NCI-H82 (cell line): ENCODE measurements around the gene PDCD2L.
"Not testable (repeated sequence)": the region's sequence is repeated elsewhere in the genome, so short reads cannot be mapped to it uniquely, and the experiment has no call there.

Source experiments
- DNase-seq: peaks from one replicate; lab custom pipeline; 2025; lab: John Stamatoyannopoulos, UW

PDCD2L gene, protein sequence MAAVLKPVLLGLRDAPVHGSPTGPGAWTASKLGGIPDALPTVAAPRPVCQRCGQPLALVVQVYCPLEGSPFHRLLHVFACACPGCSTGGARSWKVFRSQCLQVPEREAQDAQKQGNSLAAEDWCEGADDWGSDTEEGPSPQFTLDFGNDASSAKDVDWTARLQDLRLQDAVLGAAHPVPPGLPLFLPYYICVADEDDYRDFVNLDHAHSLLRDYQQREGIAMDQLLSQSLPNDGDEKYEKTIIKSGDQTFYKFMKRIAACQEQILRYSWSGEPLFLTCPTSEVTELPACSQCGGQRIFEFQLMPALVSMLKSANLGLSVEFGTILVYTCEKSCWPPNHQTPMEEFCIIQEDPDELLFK

DNA sequence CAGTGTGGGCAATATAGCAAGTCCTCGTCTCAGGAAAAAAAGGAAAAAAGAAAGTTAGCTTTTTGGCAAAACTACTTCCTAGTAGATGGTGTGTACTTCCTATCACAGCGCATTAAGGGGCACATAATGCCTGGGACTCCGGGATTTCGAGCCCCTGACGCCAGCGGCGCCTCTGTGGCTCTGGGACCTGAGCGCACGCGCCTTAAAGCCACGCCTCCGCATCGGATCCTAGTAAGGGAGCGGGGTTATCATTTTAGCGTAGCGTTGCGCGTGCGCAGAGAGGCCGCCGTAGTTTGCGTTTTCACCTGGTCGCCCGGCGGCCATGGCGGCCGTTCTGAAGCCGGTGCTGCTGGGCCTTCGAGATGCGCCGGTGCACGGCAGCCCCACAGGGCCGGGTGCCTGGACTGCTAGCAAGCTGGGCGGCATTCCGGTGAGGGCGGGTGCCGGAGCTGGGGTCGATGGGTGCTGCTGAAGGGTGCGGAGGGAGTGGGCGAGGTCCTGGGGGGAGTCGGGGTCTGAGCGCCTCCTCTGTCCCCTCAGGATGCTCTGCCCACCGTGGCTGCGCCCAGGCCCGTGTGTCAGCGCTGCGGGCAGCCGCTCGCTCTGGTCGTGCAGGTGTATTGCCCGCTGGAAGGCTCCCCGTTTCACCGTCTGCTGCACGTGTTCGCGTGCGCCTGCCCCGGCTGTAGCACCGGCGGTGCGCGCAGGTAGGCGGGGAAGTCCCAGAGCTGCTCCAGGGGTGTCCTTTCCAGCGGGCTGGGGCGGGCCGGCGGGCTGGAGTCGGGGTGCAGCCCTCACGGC lies at the start of gene PDCD2L:
Gene PDCD2L, plus strand, starts transcription at position 291 of the 801 bp plus-strand sequence. Its CDS starts 32 bp downstream, at position 323.
- DNase-seq = peak; percentile 98

DNA sequence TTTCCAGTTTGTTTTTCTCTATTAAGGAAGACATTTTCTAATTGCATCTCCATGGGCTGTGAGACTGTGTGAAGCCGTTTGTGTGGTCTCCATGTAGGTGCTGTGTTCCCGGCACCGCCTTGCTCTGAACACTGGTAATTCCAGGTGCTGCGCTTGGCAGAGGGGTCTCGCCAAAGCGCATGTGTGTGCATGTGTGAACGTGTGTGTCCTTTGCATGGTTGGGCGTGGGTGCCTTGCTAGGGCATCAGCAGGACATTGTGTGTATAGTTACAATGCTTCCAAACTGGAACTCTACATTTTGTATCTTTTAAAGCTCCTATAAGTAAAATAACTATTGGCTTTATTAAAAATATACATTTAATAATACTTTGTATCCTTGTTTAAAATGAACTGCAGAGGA lies 49.0 kb upstream of the PDCD2L start:
- no peak for DNase-seq

DNA sequence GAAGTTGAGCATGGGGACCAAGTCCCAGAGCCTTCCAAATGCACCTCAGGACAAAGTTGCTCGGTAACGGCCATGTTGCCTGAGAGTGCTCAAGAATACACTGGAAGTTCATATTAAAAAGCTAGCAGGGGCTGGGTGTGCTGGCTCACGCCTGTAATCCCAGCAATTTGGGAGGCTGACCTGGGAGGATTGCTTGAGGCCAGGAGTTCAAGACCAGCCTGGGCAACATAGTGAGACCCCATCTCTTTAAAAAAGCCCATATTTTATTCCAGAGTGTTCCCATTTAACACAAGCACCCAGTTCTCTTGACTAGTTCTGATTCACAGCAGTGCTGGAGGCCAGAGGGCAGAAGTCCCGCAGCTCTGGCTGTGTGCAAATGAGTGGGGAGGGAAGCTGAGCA lies 47.3 kb upstream of the PDCD2L start:
- DNase-seq = no peak

DNA sequence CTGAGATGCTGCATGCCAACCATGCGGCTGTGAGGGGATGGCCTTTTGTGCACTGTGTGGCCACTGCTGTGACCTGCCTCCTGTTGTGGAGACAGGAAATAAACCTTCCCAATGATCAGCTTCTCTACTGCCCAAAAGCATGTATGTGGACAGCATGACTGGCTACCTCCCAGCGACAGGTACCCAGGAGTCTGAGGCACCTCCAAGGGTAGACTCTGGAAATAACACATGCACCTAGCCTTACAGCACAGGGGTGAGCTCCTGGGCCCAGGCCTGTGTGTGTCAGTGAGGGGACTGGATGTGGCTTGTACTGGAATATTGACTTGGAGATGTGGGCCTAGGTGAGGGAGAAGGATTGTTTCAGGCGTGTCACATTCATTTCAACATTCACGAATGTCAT lies 46.8 kb upstream of the PDCD2L start:
- no peak for DNase-seq

DNA sequence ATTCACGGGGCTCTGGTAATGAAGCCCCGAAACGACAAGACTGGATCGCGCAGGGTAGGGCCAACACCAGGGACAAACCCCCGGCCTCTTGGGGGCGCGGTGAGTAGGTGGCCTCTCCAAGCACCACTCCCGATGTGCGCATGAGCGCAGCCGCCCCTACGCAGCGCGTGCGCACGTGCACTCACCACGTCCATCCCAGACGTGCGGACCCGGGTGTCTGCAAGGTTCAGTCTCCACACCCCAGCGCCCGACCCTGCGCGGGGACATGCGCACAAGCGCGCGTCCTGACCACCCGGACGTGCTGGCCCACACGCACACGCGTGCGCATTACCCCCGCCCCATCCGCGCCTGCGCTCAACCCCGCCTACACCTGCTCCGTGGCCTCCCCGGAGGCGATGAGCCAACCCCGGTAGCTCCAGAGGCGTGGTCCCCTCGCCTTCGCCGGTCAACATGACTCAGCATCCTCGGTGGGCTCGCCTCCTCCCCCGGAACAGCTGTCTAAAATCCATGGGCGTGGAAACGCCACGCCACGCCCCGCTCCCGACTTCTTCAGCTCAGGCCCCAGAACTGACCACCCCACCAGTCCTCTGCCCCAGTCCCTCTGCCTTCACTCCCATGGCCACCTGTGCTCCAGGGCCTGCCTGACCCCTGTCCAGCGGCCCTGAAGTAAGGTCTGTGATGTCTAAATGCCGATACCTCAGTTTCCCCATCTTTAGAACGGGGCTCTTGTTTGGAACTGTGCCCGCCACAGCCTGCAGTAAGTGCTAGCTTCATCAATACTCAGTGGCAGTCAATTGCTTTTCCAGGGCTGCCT lies 44.9 kb upstream of the PDCD2L start:
- DNase-seq = peak; percentile 99

DNA sequence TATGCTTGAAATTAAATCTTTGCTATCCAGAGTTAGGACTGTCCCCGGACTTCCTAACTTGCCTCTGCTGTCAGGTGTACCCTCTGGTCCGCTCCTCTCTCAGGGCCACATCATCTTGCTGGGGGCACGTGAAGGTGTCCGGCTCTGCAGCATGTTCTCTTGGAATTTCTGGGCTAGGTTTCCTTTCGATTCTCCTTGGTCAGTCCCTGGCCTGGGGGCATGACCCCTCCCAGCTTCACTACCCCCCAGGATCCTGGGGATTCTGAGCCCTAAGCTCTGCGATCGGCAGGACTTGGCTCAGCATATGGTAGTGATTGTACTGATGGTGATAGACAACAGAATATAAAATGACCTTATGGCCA lies 44.3 kb upstream of the PDCD2L start:
- peak; percentile 36 for DNase-seq

DNA sequence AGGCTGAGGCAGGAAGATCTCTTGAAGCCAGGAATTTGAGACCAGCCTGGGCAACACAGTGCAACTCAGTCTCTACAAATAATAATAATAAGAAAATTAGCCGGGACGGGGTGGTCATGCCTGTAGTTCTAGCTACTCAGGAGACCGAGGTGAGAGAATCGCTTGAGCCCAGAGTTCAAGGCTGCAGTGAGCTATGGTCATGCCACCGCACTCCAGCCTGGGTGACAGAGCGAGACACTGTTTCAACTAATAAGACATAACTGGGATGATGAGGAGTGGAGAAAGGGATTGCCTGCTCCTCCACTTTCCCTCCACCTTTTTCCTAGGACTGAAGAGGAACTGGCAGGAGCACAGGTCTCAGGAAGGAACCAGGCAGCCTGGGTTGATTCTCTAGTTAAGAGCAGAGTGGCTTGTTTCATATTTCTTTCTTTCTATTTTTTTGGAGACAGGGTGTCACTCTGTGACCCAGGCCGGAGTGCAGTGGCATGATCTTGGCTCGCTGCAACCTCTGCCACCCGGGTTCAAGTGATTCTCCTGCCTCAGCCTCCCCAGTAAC lies 43.8 kb upstream of the PDCD2L start:
- no peak for DNase-seq

DNA sequence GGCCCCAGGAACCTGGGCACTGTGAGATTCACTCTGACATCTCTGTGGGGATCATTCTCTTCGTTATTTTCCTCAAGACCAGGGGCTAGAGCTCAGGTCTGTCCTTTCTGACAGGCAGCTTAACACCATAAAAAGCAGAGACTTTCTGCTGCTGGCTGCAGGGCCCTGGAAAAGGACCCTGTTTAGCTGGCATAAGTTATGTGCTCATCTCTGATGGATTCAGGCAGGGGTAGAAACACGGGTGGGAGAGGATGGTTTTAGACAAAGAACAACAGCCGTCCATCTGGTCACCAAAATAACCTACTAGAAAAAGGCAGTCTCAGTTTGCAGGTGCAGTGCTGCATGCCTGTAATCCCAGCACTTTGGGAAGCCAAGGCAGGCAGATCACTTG lies 41.5 kb upstream of the PDCD2L start:
- DNase-seq = no peak

DNA sequence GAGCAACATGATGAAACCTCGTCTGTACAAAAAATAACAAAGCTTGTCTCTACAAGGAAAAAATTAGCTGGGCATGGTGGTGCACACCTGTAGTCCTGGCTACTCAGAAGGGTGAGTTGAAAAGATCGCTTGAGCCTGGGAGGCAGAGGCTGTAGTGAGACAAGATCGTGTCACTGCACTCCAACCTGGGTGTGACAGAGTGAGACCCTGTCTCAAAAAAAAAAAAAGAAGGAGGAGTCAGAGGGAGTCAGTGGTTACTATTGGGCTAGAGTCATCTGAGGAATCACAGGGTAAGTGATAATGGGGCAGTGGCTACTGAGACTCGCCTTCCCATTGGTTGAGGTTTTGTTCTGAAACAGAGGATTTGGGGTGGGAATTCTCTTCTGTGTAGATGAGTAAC lies 41.1 kb upstream of the PDCD2L start:
- peak; percentile 44 for DNase-seq

DNA sequence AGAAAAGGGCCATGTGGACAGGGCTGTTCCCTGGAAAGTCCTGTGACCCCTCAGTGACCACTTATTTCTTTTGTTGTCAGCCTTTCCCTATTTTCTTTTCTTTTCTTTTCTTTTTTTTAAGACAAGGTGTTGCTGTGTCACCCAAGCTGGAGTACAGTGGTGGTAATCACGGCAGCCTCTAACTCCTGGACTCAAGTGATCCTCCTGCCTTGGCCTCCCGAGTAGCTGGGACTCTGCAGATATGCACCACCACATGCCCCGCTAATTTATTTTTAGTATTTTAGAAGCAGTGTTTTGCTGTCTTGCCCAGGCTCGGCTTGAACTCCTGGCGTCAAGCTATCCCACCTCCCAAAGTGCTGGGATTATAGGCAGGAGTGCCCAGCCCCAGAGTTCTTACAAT lies 40.3 kb upstream of the PDCD2L start:
- DNase-seq = no peak

DNA sequence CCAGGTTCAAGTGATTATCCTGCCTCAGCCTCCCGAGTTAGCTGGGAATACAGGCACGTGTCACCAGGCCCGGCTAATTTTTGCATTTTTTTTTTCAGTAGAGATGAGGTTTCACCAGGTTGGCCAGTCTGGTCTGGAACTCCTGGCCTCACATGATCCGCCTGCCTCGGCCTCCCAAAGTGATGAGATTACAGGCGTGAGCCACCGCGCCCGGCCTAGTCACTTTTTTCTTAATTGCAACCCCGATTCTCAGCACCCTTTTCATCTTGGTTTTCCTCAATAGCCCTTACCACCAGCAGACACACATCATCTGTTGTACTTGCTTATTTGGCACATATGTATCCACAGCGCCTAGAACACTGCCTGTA lies 39.8 kb upstream of the PDCD2L start:
- no peak for DNase-seq

DNA sequence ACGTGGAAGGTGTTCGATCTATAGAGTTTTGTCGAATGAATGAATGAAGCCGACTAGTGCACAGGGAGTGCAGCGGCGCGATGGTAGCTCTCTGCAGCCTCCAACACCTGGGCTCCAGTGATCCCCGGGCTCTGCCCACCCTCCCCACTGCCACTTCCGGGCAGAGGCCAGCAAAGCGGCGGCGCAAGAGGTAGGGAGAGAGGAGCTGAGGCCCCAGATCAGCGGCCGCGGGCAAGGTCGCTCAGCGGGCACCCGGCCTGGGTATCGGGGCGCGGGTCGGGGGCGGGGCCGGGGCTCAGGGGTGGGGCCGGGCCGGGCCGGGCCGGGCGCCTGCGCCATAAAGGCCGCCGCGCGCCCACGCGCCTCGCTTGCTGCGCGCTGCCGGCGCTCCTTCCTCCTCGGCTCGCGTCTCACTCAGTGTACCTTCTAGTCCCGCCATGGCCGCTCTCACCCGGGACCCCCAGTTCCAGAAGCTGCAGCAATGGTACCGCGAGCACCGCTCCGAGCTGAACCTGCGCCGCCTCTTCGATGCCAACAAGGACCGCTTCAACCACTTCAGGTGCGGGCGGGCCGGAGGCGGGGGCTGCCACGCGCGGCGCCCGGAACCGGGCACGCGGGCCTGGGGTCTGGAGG lies 39.3 kb upstream of the PDCD2L start, which contains the start of gene GPI:
Gene GPI, plus strand, starts transcription at position 367 of the 633 bp plus-strand sequence. Its CDS starts 71 bp downstream, at position 438.
- DNase-seq = peak; percentile 72

DNA sequence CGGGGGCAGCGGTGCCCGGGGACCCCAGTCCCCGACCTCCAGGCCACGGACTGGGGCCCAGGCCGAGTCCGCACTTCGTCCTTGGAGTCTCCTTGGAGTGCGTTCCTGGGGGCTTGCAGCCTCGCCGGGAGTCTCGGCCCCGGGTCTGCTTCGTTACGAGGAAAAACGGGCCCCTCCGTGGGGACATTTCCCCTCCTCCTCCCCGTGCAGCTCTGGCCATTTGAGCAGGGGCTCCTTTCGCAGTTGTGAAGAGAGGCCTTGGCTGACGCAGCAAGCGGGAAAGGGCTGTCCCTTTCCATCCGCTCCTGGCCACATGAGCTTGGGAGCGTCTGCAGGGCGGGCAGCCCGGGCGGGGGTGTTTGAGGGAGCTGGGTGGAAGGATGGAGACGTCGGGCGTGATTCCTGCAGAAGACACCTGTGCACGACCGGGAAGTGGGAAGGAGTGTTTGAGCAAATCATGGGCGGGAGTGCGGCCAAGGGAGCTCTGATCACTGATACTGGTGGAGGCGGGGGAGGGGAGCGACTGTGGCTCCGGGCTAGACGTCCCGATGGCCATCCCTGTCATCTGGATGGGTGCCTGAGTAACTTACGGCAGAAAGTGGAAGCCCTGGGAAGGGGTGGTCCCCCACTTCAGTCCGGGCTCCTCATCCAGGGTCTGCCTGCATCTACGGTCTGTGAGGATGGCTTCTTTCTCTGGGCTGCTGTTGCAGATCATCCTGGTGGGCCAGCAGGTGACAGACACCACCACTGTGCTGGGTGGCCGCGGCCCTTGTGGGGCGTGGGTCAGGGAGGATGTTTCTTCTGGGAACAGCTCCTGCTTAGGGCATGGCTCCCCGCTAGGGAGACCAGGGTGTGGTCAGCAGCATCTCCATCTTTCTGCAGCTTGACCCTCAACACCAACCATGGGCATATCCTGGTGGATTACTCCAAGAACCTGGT lies 38.5 kb upstream of the PDCD2L start:
- DNase-seq = peak; percentile 62

DNA sequence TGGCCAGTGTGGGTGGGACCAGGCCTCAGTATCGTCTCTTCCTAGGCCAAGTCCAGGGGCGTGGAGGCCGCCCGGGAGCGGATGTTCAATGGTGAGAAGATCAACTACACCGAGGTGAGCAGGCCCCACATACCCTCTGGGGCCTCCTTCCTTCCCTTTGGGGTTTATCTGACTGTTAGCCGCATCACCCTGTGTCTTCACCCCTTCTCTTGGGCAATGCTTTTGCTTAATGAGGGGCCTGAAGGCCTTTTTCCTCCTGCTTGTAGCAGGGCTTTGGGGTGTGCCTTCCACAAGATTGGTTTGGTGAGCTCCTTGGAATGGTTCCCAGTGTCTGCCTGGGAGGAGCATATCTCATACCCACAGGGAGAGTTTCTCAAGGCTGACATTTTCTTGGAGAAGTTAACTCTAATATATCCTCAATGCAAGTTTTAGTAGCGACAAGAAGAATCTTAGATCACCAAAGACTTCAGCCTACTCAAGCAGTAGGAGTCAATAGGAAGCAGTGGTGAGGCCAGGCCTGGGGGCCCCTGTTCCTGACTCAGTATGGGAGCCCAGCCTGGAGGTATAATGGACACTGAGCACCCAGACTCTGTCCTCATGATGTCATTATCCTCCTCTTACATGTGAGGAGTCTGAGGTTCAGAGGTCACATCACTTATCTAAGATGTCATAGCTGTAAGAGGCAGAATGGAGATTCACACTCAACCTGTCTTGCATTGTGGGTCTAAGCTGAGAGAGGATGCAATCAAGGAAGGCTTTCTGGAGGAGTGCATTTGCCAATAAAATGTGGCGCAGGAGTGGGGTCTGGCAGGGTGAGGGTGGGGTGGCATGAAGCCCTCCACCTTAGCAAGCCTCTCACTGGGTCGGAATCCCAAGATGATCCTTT lies 37.2 kb upstream of the PDCD2L start:
- no peak for DNase-seq

DNA sequence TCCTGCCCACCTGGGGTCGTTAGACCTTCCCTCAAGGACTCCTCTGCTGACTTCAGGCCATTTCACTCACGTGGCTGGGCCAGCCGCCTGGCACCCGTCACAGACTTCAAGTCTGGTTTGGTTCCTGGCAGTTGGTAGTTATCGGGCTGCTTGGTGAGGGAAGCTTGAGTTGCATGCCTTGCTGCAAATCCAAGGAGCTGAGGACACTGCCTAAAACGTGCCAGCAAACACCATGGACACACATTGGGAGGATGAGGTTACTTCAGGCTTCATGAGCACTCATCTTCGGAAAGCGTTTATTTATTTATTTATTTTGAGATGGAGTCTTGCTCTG lies 36.6 kb upstream of the PDCD2L start:
- DNase-seq = no peak

DNA sequence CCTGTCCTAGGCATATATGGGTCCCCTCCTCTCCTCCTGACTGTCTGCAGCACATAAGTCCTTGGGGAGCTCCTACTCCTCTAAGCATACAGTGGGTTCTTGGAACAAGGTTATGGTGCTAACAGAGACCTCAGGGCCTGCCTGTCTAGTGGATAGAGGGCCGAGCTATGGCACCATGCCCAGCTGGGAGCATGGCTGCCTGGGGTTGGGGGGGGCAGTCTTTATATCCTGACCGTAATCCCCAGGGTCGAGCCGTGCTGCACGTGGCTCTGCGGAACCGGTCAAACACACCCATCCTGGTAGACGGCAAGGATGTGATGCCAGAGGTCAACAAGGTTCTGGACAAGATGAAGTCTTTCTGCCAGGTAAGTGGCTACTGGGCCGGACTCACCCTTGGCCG lies 35.9 kb upstream of the PDCD2L start:
- no peak for DNase-seq

DNA sequence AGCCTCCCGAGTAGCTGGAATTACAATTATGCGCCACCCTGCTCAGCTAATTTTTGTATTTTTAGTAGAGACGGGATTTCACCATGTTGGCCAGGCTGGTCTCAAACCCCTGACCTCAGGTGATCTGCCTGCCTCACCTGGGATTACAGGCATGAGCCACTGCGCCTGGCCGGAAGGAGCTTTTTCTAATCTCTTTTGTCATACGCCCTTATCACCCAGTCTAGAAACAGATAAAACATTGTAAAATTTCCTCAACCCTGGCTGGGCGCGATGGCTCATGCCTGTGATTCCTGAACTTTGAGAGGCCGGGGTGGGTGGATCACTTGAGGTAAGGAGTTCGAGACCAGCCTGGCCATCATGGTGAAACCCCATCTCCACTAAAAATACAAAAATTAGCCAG lies 35.0 kb upstream of the PDCD2L start:
- not testable (repeated sequence) for DNase-seq

DNA sequence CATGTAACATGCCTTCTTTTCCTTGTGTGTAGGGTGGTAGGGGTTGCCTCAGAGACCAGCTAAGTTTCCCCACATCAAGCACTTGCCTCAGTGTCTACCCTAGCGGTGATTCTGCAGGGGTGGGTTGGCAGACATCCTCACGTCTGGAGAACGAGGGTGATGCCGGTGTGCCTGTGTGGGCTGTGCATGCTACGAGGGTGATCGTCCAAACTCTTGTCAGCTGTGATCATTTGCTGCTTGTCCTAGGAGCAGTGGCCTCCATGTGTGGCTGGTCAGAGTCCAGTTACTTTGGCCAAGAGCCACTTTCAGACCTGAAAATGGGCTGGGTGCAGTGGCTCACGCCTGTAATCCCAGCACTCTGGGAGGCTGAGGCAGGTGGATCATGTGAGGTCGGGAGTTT lies 34.1 kb upstream of the PDCD2L start:
- DNase-seq = no peak

DNA sequence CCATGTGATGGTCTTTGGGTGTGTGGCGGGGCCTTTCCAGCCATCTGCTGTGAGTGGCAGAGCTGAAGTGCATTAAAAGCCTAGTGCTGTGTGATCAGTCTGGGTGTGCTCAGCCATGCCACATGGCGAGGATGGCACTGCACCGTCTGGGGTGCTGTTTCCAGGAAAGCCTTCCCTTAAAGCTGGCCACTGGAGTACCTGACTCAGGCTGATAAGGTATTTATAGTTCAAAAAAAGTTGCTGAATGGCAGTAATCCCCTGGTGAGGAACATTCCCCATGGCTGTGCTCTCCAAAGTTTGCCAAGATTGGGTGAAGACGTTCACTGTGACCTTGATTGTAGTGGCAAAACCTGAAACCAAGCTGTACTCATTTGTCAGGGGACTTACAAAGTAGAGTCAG lies 33.2 kb upstream of the PDCD2L start:
- no peak for DNase-seq
